ENCODE data around the gene MFSD6. TPM values are rescaled to one million over a fixed set of nuclear protein-coding genes. Genes with fewer than 3 reads are reported as not detected.

The MFSD6 gene
- total RNA-seq, 3 donors from 2014 or later (not counting 1 experiment from before 2014, with no cell fraction given), result 36.7 to 50.5 (median 48.0) TPM

- H3K4me1 ChIP-seq (ENCODE audit: control insufficient read depth, insufficient read depth, low read length), result no peaks in the 10 kb centered on the region
- Mint-ChIP-seq H3K4me3 (no peak overlapping the region), H3K4me1 (peaks cover 55 to 60% of the 10 kb centered on the region in 2 donors), H3K36me3 (no peaks in the 10 kb centered on the region), H3K9me3 (no peaks in the 10 kb centered on the region), H3K27me3 (ENCODE audit: low read depth in 2 of 2) (no peaks in the 10 kb centered on the region), H3K27ac (peak overlapping the region in 1 of 2 donors; percentile 17)
- H3K36me3 ChIP-seq (ENCODE audit: control insufficient read depth, insufficient read depth, low read length), result peaks cover 10% of the 10 kb centered on the region
- intact Hi-C loops (cut with micrococcal nuclease), result no loop called here
- no peaks in the 10 kb centered on the region for H3K27me3 ChIP-seq (ENCODE audit: control insufficient read depth, insufficient read depth, low read length)
- H3K27ac ChIP-seq (ENCODE audit: low read length), result no peak overlapping the region
- TF ChIP-seq CTCF (IDR thresholded peaks at IDR 0.05), result no peak
- H3K4me3 ChIP-seq (ENCODE audit: low read length), result no peak overlapping the region
- ATAC-seq, result no peak
- H3K9me3 ChIP-seq (ENCODE audit: control insufficient read depth, insufficient read depth, low read length), result no peaks in the 10 kb centered on the region
- 96% methylated on average over 8 of the region's 8 CpGs for WGBS (ENCODE audit: insufficient coverage)
- DNase-seq, result no peak
These were observed 50.4 kb downstream of the MFSD6 start for GRCh38 chr2:190458352-190459107.

GRCh38 chr2:190459881-190460280 lies 51.7 kb downstream of the MFSD6 start:
- Mint-ChIP-seq H3K4me3 (no peak overlapping the region), H3K27me3 (ENCODE audit: low read depth in 2 of 2) (no peaks in the 10 kb centered on the region), H3K27ac (peak overlapping the region in 1 of 2 donors; percentile 46), H3K4me1 (peaks cover 66 to 71% of the 10 kb centered on the region in 2 donors), H3K36me3 (no peaks in the 10 kb centered on the region), H3K9me3 (no peaks in the 10 kb centered on the region)
- intact Hi-C loops (cut with micrococcal nuclease), result no loop called here
- no peaks in the 10 kb centered on the region for H3K9me3 ChIP-seq (ENCODE audit: control insufficient read depth, insufficient read depth, low read length)
- H3K4me3 ChIP-seq (ENCODE audit: low read length), result no peak overlapping the region
- no peak overlapping the region for H3K27ac ChIP-seq (ENCODE audit: low read length)
- ATAC-seq (no peak), DNase-seq (no peak)
- 100% methylated on average over 1 of the region's 1 CpG for WGBS (ENCODE audit: insufficient coverage)
- H3K36me3 ChIP-seq (ENCODE audit: control insufficient read depth, insufficient read depth, low read length), result peaks cover 8% of the 10 kb centered on the region
- no peak for TF ChIP-seq CTCF (IDR thresholded peaks at IDR 0.05)
- no peaks in the 10 kb centered on the region for H3K27me3 ChIP-seq (ENCODE audit: control insufficient read depth, insufficient read depth, low read length)
- no peaks in the 10 kb centered on the region for H3K4me1 ChIP-seq (ENCODE audit: control insufficient read depth, insufficient read depth, low read length)

GRCh38 chr2:190460487-190460886 lies 52.3 kb downstream of the MFSD6 start:
- peak overlapping the region in 1 of 2 donors; percentile 4 for H3K27ac Mint-ChIP-seq
- Histone ChIP-seq H3K36me3 (ENCODE audit: control insufficient read depth, insufficient read depth, low read length) (peaks cover 8% of the 10 kb centered on the region), H3K27me3 (ENCODE audit: control insufficient read depth, insufficient read depth, low read length) (no peaks in the 10 kb centered on the region), H3K27ac (ENCODE audit: low read length) (no peak overlapping the region), H3K9me3 (ENCODE audit: control insufficient read depth, insufficient read depth, low read length) (no peaks in the 10 kb centered on the region), H3K4me1 (ENCODE audit: control insufficient read depth, insufficient read depth, low read length) (no peaks in the 10 kb centered on the region), H3K4me3 (ENCODE audit: low read length) (no peak overlapping the region)
- WGBS (ENCODE audit: insufficient coverage), result 95% methylated on average over 4 of the region's 5 CpGs
- no peaks in the 10 kb centered on the region for H3K27me3 Mint-ChIP-seq (ENCODE audit: low read depth in 2 of 2)
- H3K36me3 Mint-ChIP-seq, result no peaks in the 10 kb centered on the region
- TF ChIP-seq CTCF (IDR thresholded peaks at IDR 0.05), result no peak
- no peak for DNase-seq
- no peaks in the 10 kb centered on the region for H3K9me3 Mint-ChIP-seq
- no peak for ATAC-seq
- intact Hi-C loops (cut with micrococcal nuclease), result no loop called here
- H3K4me1 Mint-ChIP-seq, result peaks cover 69 to 73% of the 10 kb centered on the region in 2 donors
- no peak overlapping the region for H3K4me3 Mint-ChIP-seq

GRCh38 chr2:190462181-190462580 lies 54.0 kb downstream of the MFSD6 start:
- H3K27me3 ChIP-seq (ENCODE audit: control insufficient read depth, insufficient read depth, low read length), result no peaks in the 10 kb centered on the region
- Mint-ChIP-seq H3K27me3 (ENCODE audit: low read depth in 2 of 2) (no peaks in the 10 kb centered on the region), H3K4me3 (no peak overlapping the region), H3K4me1 (peaks cover 70 to 78% of the 10 kb centered on the region in 2 donors), H3K9me3 (no peaks in the 10 kb centered on the region), H3K27ac (peak overlapping the region in 1 of 2 donors; percentile 14), H3K36me3 (no peaks in the 10 kb centered on the region)
- no peaks in the 10 kb centered on the region for H3K9me3 ChIP-seq (ENCODE audit: control insufficient read depth, insufficient read depth, low read length)
- H3K27ac ChIP-seq (ENCODE audit: low read length), result no peak overlapping the region
- DNase-seq (no peak), ATAC-seq (no peak)
- H3K36me3 ChIP-seq (ENCODE audit: control insufficient read depth, insufficient read depth, low read length), result peaks cover 2% of the 10 kb centered on the region
- 89% methylated on average over 2 of the region's 2 CpGs for WGBS (ENCODE audit: insufficient coverage)
- no peaks in the 10 kb centered on the region for H3K4me1 ChIP-seq (ENCODE audit: control insufficient read depth, insufficient read depth, low read length)
- TF ChIP-seq CTCF (IDR thresholded peaks at IDR 0.05), result no peak
- no peak overlapping the region for H3K4me3 ChIP-seq (ENCODE audit: low read length)
- intact Hi-C loops (cut with micrococcal nuclease), result no loop called here

Measured in natural killer cell (primary cell).